Heart right ventricle (tissue), 16 donors: ENCODE results near the gene DPP10. TPM values are rescaled to one million over a fixed set of nuclear protein-coding genes. Genes with fewer than 3 reads are reported as not detected.
"Not testable (repeated sequence)": the region's sequence is repeated elsewhere in the genome, so short reads cannot be mapped to it uniquely, and the experiment has no call there.

Experiments used
- ATAC-seq, 8 donors: fragments of 200-7000 bp; cut with Tn5 transposase; one replicate each; pipeline ENCODE4 v1.9.1; 2020; ENCODE audit warnings: mild to moderate bottlenecking in 8 of 8, moderate library complexity in 8 of 8, moderate number of reproducible peaks in 1 of 8
- DNase-seq, 2 donors: peaks; one replicate each; pipeline ENCODE4 v3.0.0-alpha.2; 2020
- H3K27ac ChIP-seq, 10 donors: fragments of 200-600 bp; sonication (generic) in 2 of 10; one replicate each; pipeline versions ENCODE4 v1.5.0 to v1.8.0; 2020 to 2022; ENCODE audit warnings: mild to moderate bottlenecking in 3 of 10
- H3K27me3 ChIP-seq, 7 donors: fragments of 200-600 bp; one replicate each; pipeline ENCODE4 v1.8.0; 2021 to 2022; ENCODE audit warnings: mild to moderate bottlenecking in 2 of 7
- H3K36me3 ChIP-seq, 9 donors: fragments of 200-600 bp; sonication (generic) in 1 of 9; one replicate each; pipeline versions ENCODE4 v1.5.0 to v1.8.0; 2020 to 2022; ENCODE audit warnings: mild to moderate bottlenecking in 2 of 9
- H3K4me1 ChIP-seq, 9 donors: fragments of 200-600 bp; sonication (generic) in 1 of 9; one replicate each; pipeline versions ENCODE4 v1.5.0 to v1.8.0; 2020 to 2022; ENCODE audit warnings: mild to moderate bottlenecking in 4 of 9
- H3K4me3 ChIP-seq, 10 donors: fragments of 200-600 bp; sonication (generic) in 2 of 10; one replicate each; pipeline versions ENCODE4 v1.5.0 to v1.8.0; 2020 to 2022; ENCODE audit warnings: mild to moderate bottlenecking in 7 of 10, moderate library complexity in 2 of 10
- H3K9me3 ChIP-seq, 11 donors: fragments of 200-600 bp in 10 of 11; sonication (generic) in 2 of 11; one replicate each; pipeline versions ENCODE4 v1.5.0 to v1.8.0; 2013 to 2022; ENCODE audit warnings: mild to moderate bottlenecking in 2 of 11, control low read depth in 1 of 11, moderate library complexity in 1 of 11
- CTCF ChIP-seq, 9 donors: fragments of 200-600 bp; sonication (generic) in 2 of 9; IDR thresholded peaks; one replicate each; pipeline versions ENCODE4 v1.5.0 to v1.8.0; 2021 to 2022; ENCODE audit warnings: antibody characterized with exemption in 9 of 9, mild to moderate bottlenecking in 5 of 9, moderate library complexity in 1 of 9
- WGBS, 2 donors: extraction: QIAGEN DNeasy Blood & Tissue Kit; methylation state at CpG; one replicate each; pipeline ENCODE4 v1.1.7; 2013; ENCODE audit warnings: inconsistent platforms in 1 of 2; 5-methylcytosine and 5-hydroxymethylcytosine counted together
- intact Hi-C, 10 donors: fragments of 100-400 bp; cut with DNase I; formaldehyde crosslinking; loops; one replicate each; pipeline versions ENCODE4 v1.11.1 to v1.14.2; 2022
- polyA plus RNA-seq, 2 donors: library from polyadenylated mRNA; stranded (reverse); fragments of 200-250 nt; gene quantifications; one replicate each; pipeline ENCODE4 v1.2.3, GENCODE V29; 2013
- total RNA-seq, 10 donors: library from RNA; stranded (reverse); fragmentation: NEBNext Ultra II Directional in 3 of 10; extraction: Animal tissue kit (Norgen Biotek cat#: 25700) in 3 of 10; gene quantifications; one replicate each; pipeline versions ENCODE4 v1.2.1 to v1.2.4, GENCODE V29; 2021 to 2023
- donor health status: Arrhythmogenic right ventricular cardiomyopathy.
- donor health status: ischemic (EF 13 %, LVEDD 7.1; RV severe dilation, severe dysfunction).
- donor health status: healthy with polysubstance abuse.
- donor health status: DM: no; HTN: yes; CAD: no.
- donor health status: DM: no; HTN: no; CAD: no.
- donor health status: ischemic (EF 25% LVEDD 6.9; RV normal size, moderate dysfunction).
- donor health status: ischemic (EF 25% LVEDD 5.7; RV mildly dilated, moderate dysfunction).
- donor health status: healthy.
- donor health status: DM: yes; HTN: yes; CAD: no.
- donor health status: Ischemic cardiomyopathy.
- donor health status: ischemic (EF 35%, LVEDD 5.7; RV mildly dilated, moderate dysfunction).
- donor health status: nonischemic (EF 11% LVEDD 7.7; RV severe dilation, severe dysfunction).
- donor health status: DM: yes; HTN: yes; CAD: no.
- donor health status: PGD.
- donor health status: ischemic (EF 29% LVEDD 5.4; RV normal size, mild dysfunction).
- donor health status: nonischemic (EF 23%, LVEDD 6.1; RV moderate dilation, normal function).

DPP10 gene
- total and polyA plus RNA-seq, 12 donors = 0.15 to 0.49 (median 0.38) TPM; not detected in 9

- intact Hi-C loops = loop anchor here in 4 of 10 donors (5.0 to 10.0 kb wide), 2 partner anchors 356 to 359 kb away; no protein-coding TSS in a partner anchor
- Histone ChIP-seq H3K36me3 (no peaks in the 10 kb centered on the region), H3K9me3 (peaks cover 0 to 12% (median 0%) of the 10 kb centered on the region in 11 donors), H3K27ac (no peak overlapping the region), H3K27me3 (peaks cover 0 to 4% (median 0%) of the 10 kb centered on the region in 7 donors), H3K4me1 (no peaks in the 10 kb centered on the region), H3K4me3 (no peak overlapping the region)
- 91 to 93% methylated on average over 2 of the region's 2 CpGs for WGBS, 2 donors
- no peak for TF ChIP-seq CTCF (IDR thresholded peaks at IDR 0.05)
- ATAC-seq = no peak
- no peak for DNase-seq
Measured at GRCh38 chr2:115083711-115084110, 641.3 kb downstream of the DPP10 start.

- TF ChIP-seq CTCF (IDR thresholded peaks at IDR 0.05) = no peak
- H3K4me3 ChIP-seq = no peak overlapping the region
- peaks cover 0 to 4% (median 0%) of the 10 kb centered on the region in 7 donors for H3K27me3 ChIP-seq
- WGBS, 2 donors = 47 to 52% methylated on average over 5 of the region's 5 CpGs
- intact Hi-C loops = loop anchor here in 4 of 10 donors (5.0 to 10.0 kb wide), 2 partner anchors 357 to 360 kb away; no protein-coding TSS in a partner anchor
- H3K27ac ChIP-seq = no peak overlapping the region
- ATAC-seq = no peak
- no peak for DNase-seq
- no peaks in the 10 kb centered on the region for H3K4me1 ChIP-seq
- H3K9me3 ChIP-seq = peaks cover 0 to 16% (median 0%) of the 10 kb centered on the region in 11 donors
- no peaks in the 10 kb centered on the region for H3K36me3 ChIP-seq
Measured at GRCh38 chr2:115084446-115084845, 642.0 kb downstream of the DPP10 start.

GRCh38 chr2:115086051-115086620 is 643.7 kb downstream of the DPP10 start:
- intact Hi-C loops = loop anchor here in 2 of 10 donors (10.0 kb wide), 1 partner anchor 361 kb away; no protein-coding TSS in a partner anchor
- H3K4me3 ChIP-seq, H3K4me1 ChIP-seq, H3K27me3 ChIP-seq, ATAC-seq, H3K27ac ChIP-seq, H3K36me3 ChIP-seq, DNase-seq: not testable (repeated sequence)
- WGBS, 2 donors = 86 to 91% methylated on average over 8 of the region's 8 CpGs
- H3K9me3 ChIP-seq = peaks cover 0 to 27% (median 0%) of the 10 kb centered on the region in 11 donors

- peaks cover 0 to 16% (median 0%) of the 10 kb centered on the region in 11 donors for H3K9me3 ChIP-seq
- H3K27me3 ChIP-seq = no peaks in the 10 kb centered on the region
- no peak overlapping the region for H3K27ac ChIP-seq
- no peak overlapping the region for H3K4me3 ChIP-seq
- WGBS, 2 donors = 85 to 86% methylated on average over 4 of the region's 4 CpGs
- DNase-seq (no peak), ATAC-seq (no peak)
- H3K36me3 ChIP-seq = no peaks in the 10 kb centered on the region
- no peaks in the 10 kb centered on the region for H3K4me1 ChIP-seq
- intact Hi-C loops = no loop called here
- no peak for TF ChIP-seq CTCF (IDR thresholded peaks at IDR 0.05)
Measured at GRCh38 chr2:115094441-115094840, 652.0 kb downstream of the DPP10 start.

GRCh38 chr2:115105966-115106365 is 663.5 kb downstream of the DPP10 start:
- H3K9me3 ChIP-seq = peaks cover 0 to 21% (median 0%) of the 10 kb centered on the region in 11 donors
- no peak for ATAC-seq

More at GRCh38 chr2:115105966-115106365, 663.5 kb downstream of the DPP10 start:
- no peak for DNase-seq
- Histone ChIP-seq H3K27ac (no peak overlapping the region), H3K36me3 (no peaks in the 10 kb centered on the region), H3K27me3 (no peaks in the 10 kb centered on the region), H3K4me1 (no peaks in the 10 kb centered on the region), H3K4me3 (no peak overlapping the region)
- intact Hi-C loops = no loop called here
- no peak for TF ChIP-seq CTCF (IDR thresholded peaks at IDR 0.05)
